Measurements from ENCODE around the gene PCDHGA2. TPM values are rescaled to one million over a fixed set of nuclear protein-coding genes. Genes with fewer than 3 reads are reported as not detected.
"Not testable (repeated sequence)": the region's sequence is repeated elsewhere in the genome, so short reads cannot be mapped to it uniquely, and the experiment has no call there.

The PCDHGA2 gene
- total RNA-seq, 1 donor = 2.9 TPM

- Histone ChIP-seq H3K4me3 (ENCODE audit: insufficient read depth, low read length) (no peak overlapping the region), H3K9me3 (ENCODE audit: low read depth, low read length) (peaks cover 18% of the 10 kb centered on the region), H3K27me3 (ENCODE audit: insufficient read depth, low read length) (no peaks in the 10 kb centered on the region), H3K79me2 (ENCODE audit: insufficient read depth, low read length) (peaks cover 68% of the 10 kb centered on the region), H3K27ac (ENCODE audit: low read depth, low read length) (no peak overlapping the region), H4K20me1 (ENCODE audit: insufficient read depth, low read length) (peaks cover 15% of the 10 kb centered on the region), H2AFZ (ENCODE audit: low read length) (no peak overlapping the region), H3K36me3 (ENCODE audit: insufficient read depth, low read length) (peaks cover 26% of the 10 kb centered on the region), H3K4me1 (ENCODE audit: insufficient read depth, low read length) (no peaks in the 10 kb centered on the region), H3K4me2 (ENCODE audit: insufficient read depth, low read length) (no peak overlapping the region)
- no peak for TF ChIP-seq CTCF (IDR thresholded peaks at IDR 0.05; ENCODE audit: extremely low read depth, low read depth, low read length)
- DNase-seq (ENCODE audit: insufficient read length, low spot score, missing footprints) = no peak
Measured at GRCh38 chr5:141313711-141314110, 24.8 kb upstream of the PCDHGA2 start.

GRCh38 chr5:141316963-141317362, 21.6 kb upstream of the PCDHGA2 start:
- H3K4me1 ChIP-seq (ENCODE audit: insufficient read depth, low read length); H3K4me3 ChIP-seq (ENCODE audit: insufficient read depth, low read length); H3K4me2 ChIP-seq (ENCODE audit: insufficient read depth, low read length); H3K27ac ChIP-seq (ENCODE audit: low read depth, low read length); H3K27me3 ChIP-seq (ENCODE audit: insufficient read depth, low read length); DNase-seq (ENCODE audit: insufficient read length, low spot score, missing footprints); H2AFZ ChIP-seq (ENCODE audit: low read length): not testable (repeated sequence)
- Histone ChIP-seq H3K79me2 (ENCODE audit: insufficient read depth, low read length) (peaks cover 69% of the 10 kb centered on the region), H3K36me3 (ENCODE audit: insufficient read depth, low read length) (peaks cover 38% of the 10 kb centered on the region), H4K20me1 (ENCODE audit: insufficient read depth, low read length) (peaks cover 25% of the 10 kb centered on the region), H3K9me3 (ENCODE audit: low read depth, low read length) (peaks cover 26% of the 10 kb centered on the region)

- Histone ChIP-seq H3K27ac (ENCODE audit: low read depth, low read length) (no peak overlapping the region), H3K36me3 (ENCODE audit: insufficient read depth, low read length) (peaks cover 38% of the 10 kb centered on the region), H3K9me3 (ENCODE audit: low read depth, low read length) (peaks cover 26% of the 10 kb centered on the region), H3K4me3 (ENCODE audit: insufficient read depth, low read length) (peak overlapping the region; percentile 90), H3K4me1 (ENCODE audit: insufficient read depth, low read length) (peaks cover 4% of the 10 kb centered on the region), H3K4me2 (ENCODE audit: insufficient read depth, low read length) (no peak overlapping the region), H3K79me2 (ENCODE audit: insufficient read depth, low read length) (peaks cover 49% of the 10 kb centered on the region), H4K20me1 (ENCODE audit: insufficient read depth, low read length) (peaks cover 22% of the 10 kb centered on the region), H2AFZ (ENCODE audit: low read length) (no peak overlapping the region), H3K27me3 (ENCODE audit: insufficient read depth, low read length) (no peaks in the 10 kb centered on the region)
- no peak for DNase-seq (ENCODE audit: insufficient read length, low spot score, missing footprints)
- no peak for TF ChIP-seq CTCF (IDR thresholded peaks at IDR 0.05; ENCODE audit: extremely low read depth, low read depth, low read length)
Measured at GRCh38 chr5:141319202-141319601, 19.4 kb upstream of the PCDHGA2 start.

- Histone ChIP-seq H2AFZ (ENCODE audit: low read length) (no peak overlapping the region), H4K20me1 (ENCODE audit: insufficient read depth, low read length) (peaks cover 22% of the 10 kb centered on the region), H3K79me2 (ENCODE audit: insufficient read depth, low read length) (peaks cover 45% of the 10 kb centered on the region), H3K27ac (ENCODE audit: low read depth, low read length) (peak overlapping the region; percentile 98), H3K4me1 (ENCODE audit: insufficient read depth, low read length) (peaks cover 4% of the 10 kb centered on the region), H3K4me2 (ENCODE audit: insufficient read depth, low read length) (peak overlapping the region; percentile 94), H3K4me3 (ENCODE audit: insufficient read depth, low read length) (peak overlapping the region; percentile 90), H3K9me3 (ENCODE audit: low read depth, low read length) (peaks cover 26% of the 10 kb centered on the region), H3K27me3 (ENCODE audit: insufficient read depth, low read length) (no peaks in the 10 kb centered on the region), H3K36me3 (ENCODE audit: insufficient read depth, low read length) (peaks cover 38% of the 10 kb centered on the region)
- no peak for TF ChIP-seq CTCF (IDR thresholded peaks at IDR 0.05; ENCODE audit: extremely low read depth, low read depth, low read length)
- no peak for DNase-seq (ENCODE audit: insufficient read length, low spot score, missing footprints)
Measured at GRCh38 chr5:141319699-141320098, 18.9 kb upstream of the PCDHGA2 start.

Measured in osteoblast (primary cell).